ENCODE data around the gene LEF1. TPM values are rescaled to one million over a fixed set of nuclear protein-coding genes. Genes with fewer than 3 reads are reported as not detected.

LEF1 gene
- total and polyA plus RNA-seq, 2 experiments from 2014 or later, result 0.50 to 0.73 TPM

DNA sequence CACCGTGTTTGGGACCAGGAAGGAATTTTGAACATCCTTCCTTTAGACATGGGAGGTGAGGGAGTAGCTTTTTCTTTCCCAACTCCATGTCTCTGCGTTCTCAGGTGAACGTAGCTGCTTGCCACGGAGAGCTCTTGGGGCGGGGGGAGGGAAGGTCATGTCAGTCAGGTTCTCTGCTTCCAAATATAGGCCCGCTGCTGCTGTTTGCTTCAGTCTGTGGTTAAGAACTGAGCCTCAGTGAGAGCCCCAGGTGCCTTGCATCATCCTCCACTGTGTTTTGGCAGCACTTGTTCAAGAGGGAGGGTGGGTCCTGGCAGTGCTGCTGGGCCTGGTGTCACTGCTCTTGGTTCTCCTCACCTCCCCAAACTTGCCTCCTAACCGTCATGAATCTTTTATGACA lies 132.5 kb downstream of the LEF1 start:
- H3K4me1 Mint-ChIP-seq, result peaks cover 6% of the 10 kb centered on the region; the same call in 2 of the 3 replicates
- Histone ChIP-seq H4K20me1 (replicated peaks; ENCODE audit: insufficient read depth) (no peaks in the 10 kb centered on the region; the same call in 1 of the 2 replicates), H3K9me2 (ENCODE audit: insufficient read depth) (no peaks in the 10 kb centered on the region), H3K27ac (ENCODE audit: low read depth) (no peak overlapping the region), H3K79me2 (replicated peaks; ENCODE audit: insufficient read depth) (no peaks in the 10 kb centered on the region), H3K36me3 (ENCODE audit: insufficient read depth) (peaks cover 4% of the 10 kb centered on the region), H3K4me2 (no peak overlapping the region), H3K4me1 (ENCODE audit: insufficient read depth) (no peaks in the 10 kb centered on the region), H3F3A (replicated peaks; ENCODE audit: low read depth) (no peaks in the 10 kb centered on the region), H3K4me3 (no peak overlapping the region), H3K27me3 (ENCODE audit: insufficient read depth) (no peaks in the 10 kb centered on the region), H2AFZ (no peak overlapping the region)
- 0 out of 3 replicates have a peak, but pooled peaks cover 2% of the 10 kb centered on the region for H3K9me3 Mint-ChIP-seq
- H3K27me3 Mint-ChIP-seq (ENCODE audit: insufficient read depth, low read depth, poor library complexity), result peaks cover 6% of the 10 kb centered on the region
- H3K36me3 Mint-ChIP-seq (ENCODE audit: low read depth), result peaks cover 22% of the 10 kb centered on the region
- H3K27ac Mint-ChIP-seq, result no peak overlapping the region; the same call in 1 of the 2 replicates
- no peak for ATAC-seq
- TF ChIP-seq EZH2 (IDR thresholded peaks at IDR 0.05; ENCODE audit: low read depth, unreplicated experiment), result no peak
- no peak for TF ChIP-seq EZH2phosphoT487 (IDR thresholded peaks at IDR 0.05; ENCODE audit: unreplicated experiment)
- TF ChIP-seq POLR2AphosphoS5 (IDR thresholded peaks at IDR 0.05; ENCODE audit: low read depth), result no peak
- no peak for TF ChIP-seq NANOG (IDR thresholded peaks at IDR 0.05; ENCODE audit: borderline replicate concordance)
- no peak for TF ChIP-seq STAT1 (IDR thresholded peaks at IDR 0.05; ENCODE audit: unreplicated experiment)
- TF ChIP-seq CREB1 (CRISPR knock-in tag; IDR thresholded peaks at IDR 0.05; ENCODE audit: low read depth), result no peak
- no peak for TF ChIP-seq JUNB (IDR thresholded peaks at IDR 0.05; ENCODE audit: unreplicated experiment)
- no peak for TF ChIP-seq ZNF114 (CRISPR knock-in tag; IDR thresholded peaks at IDR 0.05)
- TF ChIP-seq, protein P1, sequence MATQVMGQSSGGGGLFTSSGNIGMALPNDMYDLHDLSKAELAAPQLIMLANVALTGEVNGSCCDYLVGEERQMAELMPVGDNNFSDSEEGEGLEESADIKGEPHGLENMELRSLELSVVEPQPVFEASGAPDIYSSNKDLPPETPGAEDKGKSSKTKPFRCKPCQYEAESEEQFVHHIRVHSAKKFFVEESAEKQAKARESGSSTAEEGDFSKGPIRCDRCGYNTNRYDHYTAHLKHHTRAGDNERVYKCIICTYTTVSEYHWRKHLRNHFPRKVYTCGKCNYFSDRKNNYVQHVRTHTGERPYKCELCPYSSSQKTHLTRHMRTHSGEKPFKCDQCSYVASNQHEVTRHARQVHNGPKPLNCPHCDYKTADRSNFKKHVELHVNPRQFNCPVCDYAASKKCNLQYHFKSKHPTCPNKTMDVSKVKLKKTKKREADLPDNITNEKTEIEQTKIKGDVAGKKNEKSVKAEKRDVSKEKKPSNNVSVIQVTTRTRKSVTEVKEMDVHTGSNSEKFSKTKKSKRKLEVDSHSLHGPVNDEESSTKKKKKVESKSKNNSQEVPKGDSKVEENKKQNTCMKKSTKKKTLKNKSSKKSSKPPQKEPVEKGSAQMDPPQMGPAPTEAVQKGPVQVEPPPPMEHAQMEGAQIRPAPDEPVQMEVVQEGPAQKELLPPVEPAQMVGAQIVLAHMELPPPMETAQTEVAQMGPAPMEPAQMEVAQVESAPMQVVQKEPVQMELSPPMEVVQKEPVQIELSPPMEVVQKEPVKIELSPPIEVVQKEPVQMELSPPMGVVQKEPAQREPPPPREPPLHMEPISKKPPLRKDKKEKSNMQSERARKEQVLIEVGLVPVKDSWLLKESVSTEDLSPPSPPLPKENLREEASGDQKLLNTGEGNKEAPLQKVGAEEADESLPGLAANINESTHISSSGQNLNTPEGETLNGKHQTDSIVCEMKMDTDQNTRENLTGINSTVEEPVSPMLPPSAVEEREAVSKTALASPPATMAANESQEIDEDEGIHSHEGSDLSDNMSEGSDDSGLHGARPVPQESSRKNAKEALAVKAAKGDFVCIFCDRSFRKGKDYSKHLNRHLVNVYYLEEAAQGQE (IDR thresholded peaks at IDR 0.05; ENCODE audit: unreplicated experiment), result no peak
- TF ChIP-seq, protein P2, sequence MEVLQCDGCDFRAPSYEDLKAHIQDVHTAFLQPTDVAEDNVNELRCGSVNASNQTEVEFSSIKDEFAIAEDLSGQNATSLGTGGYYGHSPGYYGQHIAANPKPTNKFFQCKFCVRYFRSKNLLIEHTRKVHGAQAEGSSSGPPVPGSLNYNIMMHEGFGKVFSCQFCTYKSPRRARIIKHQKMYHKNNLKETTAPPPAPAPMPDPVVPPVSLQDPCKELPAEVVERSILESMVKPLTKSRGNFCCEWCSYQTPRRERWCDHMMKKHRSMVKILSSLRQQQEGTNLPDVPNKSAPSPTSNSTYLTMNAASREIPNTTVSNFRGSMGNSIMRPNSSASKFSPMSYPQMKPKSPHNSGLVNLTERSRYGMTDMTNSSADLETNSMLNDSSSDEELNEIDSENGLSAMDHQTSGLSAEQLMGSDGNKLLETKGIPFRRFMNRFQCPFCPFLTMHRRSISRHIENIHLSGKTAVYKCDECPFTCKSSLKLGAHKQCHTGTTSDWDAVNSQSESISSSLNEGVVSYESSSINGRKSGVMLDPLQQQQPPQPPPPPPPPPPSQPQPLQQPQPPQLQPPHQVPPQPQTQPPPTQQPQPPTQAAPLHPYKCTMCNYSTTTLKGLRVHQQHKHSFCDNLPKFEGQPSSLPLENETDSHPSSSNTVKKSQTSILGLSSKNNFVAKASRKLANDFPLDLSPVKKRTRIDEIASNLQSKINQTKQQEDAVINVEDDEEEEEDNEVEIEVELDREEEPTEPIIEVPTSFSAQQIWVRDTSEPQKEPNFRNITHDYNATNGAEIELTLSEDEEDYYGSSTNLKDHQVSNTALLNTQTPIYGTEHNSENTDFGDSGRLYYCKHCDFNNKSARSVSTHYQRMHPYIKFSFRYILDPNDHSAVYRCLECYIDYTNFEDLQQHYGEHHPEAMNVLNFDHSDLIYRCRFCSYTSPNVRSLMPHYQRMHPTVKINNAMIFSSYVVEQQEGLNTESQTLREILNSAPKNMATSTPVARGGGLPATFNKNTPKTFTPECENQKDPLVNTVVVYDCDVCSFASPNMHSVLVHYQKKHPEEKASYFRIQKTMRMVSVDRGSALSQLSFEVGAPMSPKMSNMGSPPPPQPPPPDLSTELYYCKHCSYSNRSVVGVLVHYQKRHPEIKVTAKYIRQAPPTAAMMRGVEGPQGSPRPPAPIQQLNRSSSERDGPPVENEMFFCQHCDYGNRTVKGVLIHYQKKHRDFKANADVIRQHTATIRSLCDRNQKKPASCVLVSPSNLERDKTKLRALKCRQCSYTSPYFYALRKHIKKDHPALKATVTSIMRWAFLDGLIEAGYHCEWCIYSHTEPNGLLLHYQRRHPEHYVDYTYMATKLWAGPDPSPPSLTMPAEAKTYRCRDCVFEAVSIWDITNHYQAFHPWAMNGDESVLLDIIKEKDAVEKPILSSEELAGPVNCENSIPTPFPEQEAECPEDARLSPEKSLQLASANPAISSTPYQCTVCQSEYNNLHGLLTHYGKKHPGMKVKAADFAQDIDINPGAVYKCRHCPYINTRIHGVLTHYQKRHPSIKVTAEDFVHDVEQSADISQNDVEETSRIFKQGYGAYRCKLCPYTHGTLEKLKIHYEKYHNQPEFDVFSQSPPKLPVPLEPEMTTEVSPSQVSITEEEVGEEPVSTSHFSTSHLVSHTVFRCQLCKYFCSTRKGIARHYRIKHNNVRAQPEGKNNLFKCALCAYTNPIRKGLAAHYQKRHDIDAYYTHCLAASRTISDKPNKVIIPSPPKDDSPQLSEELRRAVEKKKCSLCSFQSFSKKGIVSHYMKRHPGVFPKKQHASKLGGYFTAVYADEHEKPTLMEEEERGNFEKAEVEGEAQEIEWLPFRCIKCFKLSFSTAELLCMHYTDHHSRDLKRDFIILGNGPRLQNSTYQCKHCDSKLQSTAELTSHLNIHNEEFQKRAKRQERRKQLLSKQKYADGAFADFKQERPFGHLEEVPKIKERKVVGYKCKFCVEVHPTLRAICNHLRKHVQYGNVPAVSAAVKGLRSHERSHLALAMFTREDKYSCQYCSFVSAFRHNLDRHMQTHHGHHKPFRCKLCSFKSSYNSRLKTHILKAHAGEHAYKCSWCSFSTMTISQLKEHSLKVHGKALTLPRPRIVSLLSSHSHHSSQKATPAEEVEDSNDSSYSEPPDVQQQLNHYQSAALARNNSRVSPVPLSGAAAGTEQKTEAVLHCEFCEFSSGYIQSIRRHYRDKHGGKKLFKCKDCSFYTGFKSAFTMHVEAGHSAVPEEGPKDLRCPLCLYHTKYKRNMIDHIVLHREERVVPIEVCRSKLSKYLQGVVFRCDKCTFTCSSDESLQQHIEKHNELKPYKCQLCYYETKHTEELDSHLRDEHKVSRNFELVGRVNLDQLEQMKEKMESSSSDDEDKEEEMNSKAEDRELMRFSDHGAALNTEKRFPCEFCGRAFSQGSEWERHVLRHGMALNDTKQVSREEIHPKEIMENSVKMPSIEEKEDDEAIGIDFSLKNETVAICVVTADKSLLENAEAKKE (CRISPR knock-in tag; IDR thresholded peaks at IDR 0.05), result no peak
- TF ChIP-seq, protein P3, sequence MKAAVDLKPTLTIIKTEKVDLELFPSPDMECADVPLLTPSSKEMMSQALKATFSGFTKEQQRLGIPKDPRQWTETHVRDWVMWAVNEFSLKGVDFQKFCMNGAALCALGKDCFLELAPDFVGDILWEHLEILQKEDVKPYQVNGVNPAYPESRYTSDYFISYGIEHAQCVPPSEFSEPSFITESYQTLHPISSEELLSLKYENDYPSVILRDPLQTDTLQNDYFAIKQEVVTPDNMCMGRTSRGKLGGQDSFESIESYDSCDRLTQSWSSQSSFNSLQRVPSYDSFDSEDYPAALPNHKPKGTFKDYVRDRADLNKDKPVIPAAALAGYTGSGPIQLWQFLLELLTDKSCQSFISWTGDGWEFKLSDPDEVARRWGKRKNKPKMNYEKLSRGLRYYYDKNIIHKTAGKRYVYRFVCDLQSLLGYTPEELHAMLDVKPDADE (IDR thresholded peaks at IDR 0.05), result no peak
- TF ChIP-seq ZNF331 (CRISPR knock-in tag; IDR thresholded peaks at IDR 0.05; ENCODE audit: low read depth), result no peak
- TF ChIP-seq, protein P4, sequence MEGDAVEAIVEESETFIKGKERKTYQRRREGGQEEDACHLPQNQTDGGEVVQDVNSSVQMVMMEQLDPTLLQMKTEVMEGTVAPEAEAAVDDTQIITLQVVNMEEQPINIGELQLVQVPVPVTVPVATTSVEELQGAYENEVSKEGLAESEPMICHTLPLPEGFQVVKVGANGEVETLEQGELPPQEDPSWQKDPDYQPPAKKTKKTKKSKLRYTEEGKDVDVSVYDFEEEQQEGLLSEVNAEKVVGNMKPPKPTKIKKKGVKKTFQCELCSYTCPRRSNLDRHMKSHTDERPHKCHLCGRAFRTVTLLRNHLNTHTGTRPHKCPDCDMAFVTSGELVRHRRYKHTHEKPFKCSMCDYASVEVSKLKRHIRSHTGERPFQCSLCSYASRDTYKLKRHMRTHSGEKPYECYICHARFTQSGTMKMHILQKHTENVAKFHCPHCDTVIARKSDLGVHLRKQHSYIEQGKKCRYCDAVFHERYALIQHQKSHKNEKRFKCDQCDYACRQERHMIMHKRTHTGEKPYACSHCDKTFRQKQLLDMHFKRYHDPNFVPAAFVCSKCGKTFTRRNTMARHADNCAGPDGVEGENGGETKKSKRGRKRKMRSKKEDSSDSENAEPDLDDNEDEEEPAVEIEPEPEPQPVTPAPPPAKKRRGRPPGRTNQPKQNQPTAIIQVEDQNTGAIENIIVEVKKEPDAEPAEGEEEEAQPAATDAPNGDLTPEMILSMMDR (conservative IDR thresholded peaks at IDR 0.05; ENCODE audit: low read depth in 2 of 2), result no peak
- H3K4me3 Mint-ChIP-seq, result no peak overlapping the region
- no peak for DNase-seq (ENCODE audit: low spot score)

Data from GM23338 (cell line).